ENCODE results near the gene LCNL1.

DNA sequence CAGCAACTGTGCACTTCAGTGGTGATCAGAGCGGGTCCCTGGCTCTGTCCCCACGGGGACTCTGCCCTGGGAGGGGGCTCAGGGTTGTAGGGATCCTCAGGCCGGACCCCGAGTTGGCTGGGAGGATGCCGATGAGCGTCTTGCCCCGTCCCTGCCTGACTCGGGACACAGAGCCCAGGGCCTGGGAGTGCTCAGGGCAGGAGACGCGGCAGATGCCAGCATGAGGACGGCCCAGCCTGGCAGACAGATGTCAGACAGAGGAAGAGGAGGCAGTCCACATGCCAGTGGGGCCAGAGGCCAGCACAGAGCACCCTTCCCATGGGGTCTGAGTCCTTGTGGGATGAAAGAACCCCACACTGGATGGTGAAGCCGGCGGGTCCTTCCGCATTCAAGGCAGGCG lies 19.5 kb upstream of the LCNL1 start:
- TF ChIP-seq POLR2A (IDR thresholded peaks at IDR 0.05) = no peak
- TF ChIP-seq, protein P1, sequence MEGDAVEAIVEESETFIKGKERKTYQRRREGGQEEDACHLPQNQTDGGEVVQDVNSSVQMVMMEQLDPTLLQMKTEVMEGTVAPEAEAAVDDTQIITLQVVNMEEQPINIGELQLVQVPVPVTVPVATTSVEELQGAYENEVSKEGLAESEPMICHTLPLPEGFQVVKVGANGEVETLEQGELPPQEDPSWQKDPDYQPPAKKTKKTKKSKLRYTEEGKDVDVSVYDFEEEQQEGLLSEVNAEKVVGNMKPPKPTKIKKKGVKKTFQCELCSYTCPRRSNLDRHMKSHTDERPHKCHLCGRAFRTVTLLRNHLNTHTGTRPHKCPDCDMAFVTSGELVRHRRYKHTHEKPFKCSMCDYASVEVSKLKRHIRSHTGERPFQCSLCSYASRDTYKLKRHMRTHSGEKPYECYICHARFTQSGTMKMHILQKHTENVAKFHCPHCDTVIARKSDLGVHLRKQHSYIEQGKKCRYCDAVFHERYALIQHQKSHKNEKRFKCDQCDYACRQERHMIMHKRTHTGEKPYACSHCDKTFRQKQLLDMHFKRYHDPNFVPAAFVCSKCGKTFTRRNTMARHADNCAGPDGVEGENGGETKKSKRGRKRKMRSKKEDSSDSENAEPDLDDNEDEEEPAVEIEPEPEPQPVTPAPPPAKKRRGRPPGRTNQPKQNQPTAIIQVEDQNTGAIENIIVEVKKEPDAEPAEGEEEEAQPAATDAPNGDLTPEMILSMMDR (IDR thresholded peaks at IDR 0.05) = no peak
